BE2C (cell line): Measurements from ENCODE around the gene WDPCP.
A peak's percentile ranks its signal among the peaks of the same experiment; 100 is the strongest.
"Not testable (repeated sequence)": the region's sequence is repeated elsewhere in the genome, so short reads cannot be mapped to it uniquely, and the experiment has no call there.

Experiments
- DNase-seq: peaks from one replicate; pipeline ENCODE4 v3.0.0-alpha.2; 2020
- H3K27me3 ChIP-seq: fragments of 250-450 bp; sonication (Bioruptor Pico); 2 replicates; pipeline ENCODE4 v1.5.1; 2020; ENCODE audit warnings: mild to moderate bottlenecking
- H3K36me3 ChIP-seq: fragments of 250-450 bp; sonication (Bioruptor Pico); 2 replicates; pipeline ENCODE4 v1.5.1; 2020; ENCODE audit warnings: mild to moderate bottlenecking
- H3K4me1 ChIP-seq: fragments of 250-450 bp; sonication (Bioruptor Pico); 2 replicates; pipeline ENCODE4 v1.5.1; 2020
- H3K4me3 ChIP-seq: 2 replicates; pipeline ENCODE4 v1.5.1; 2011; ENCODE audit warnings: low read depth, low read length
- H3K9me3 ChIP-seq: fragments of 250-450 bp; sonication (Bioruptor Pico); 2 replicates; pipeline ENCODE4 v1.5.1; 2020
- TF ChIP-seq, protein P1 (sequence below): IDR thresholded peaks from 2 replicates; pipeline ENCODE4 v1.5.1; 2012; ENCODE audit warnings: mild to moderate bottlenecking, low read depth, low read length

WDPCP gene

DNA sequence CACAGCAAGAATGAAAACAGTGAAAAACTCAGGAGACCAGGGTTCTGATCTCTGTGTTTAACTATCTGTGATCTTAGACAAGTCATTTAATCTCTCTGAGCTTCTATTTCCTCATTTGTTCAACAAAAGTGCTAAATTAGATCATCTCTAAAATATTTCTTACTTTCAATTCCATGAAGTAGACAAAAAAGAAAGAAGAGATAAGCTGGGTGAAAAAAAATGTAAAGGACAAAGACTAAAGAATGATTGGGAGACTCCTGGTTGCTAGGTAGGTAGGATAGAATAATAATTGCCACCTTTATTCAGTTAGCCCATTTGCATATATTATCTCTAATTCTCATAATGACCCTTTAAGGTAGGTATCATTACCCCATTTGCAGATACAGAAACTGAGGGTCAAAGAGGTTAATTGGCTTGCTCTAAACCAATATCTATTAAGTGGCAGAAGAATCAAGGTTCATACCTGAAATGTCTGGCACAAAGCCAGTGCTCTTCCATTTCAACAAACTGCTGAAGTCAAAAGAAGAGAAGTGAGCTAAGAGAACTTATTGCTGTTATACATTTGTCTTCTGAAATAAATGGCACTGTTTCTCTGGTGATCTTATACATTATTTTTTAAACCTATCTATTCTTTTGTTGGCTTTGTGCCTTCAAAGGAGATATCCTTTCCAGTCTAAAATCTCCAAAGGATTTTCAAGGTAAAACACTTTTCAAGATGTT, 395.9 kb downstream of the WDPCP start:
- no peak for DNase-seq
- TF ChIP-seq, protein P1, sequence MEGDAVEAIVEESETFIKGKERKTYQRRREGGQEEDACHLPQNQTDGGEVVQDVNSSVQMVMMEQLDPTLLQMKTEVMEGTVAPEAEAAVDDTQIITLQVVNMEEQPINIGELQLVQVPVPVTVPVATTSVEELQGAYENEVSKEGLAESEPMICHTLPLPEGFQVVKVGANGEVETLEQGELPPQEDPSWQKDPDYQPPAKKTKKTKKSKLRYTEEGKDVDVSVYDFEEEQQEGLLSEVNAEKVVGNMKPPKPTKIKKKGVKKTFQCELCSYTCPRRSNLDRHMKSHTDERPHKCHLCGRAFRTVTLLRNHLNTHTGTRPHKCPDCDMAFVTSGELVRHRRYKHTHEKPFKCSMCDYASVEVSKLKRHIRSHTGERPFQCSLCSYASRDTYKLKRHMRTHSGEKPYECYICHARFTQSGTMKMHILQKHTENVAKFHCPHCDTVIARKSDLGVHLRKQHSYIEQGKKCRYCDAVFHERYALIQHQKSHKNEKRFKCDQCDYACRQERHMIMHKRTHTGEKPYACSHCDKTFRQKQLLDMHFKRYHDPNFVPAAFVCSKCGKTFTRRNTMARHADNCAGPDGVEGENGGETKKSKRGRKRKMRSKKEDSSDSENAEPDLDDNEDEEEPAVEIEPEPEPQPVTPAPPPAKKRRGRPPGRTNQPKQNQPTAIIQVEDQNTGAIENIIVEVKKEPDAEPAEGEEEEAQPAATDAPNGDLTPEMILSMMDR, result no peak

DNA sequence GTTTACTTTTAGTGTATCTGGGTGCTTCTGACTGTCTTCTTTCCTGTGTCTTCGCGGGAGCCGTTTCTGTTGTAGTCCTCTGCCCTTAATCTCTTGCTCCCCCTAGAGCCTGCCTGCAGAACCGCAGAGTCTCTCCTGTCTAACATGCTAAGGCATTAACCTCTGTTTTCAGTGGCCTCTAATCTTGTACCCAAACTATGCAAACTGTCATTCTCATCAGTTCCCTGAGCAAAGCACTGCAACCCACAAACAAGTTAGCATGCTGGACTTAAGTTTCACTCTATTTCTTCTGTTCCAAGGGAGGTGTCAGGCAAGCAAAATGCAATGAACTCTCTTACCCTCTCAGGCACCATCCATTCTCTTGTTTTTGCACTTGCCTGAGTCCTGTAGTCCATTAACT, 399.3 kb downstream of the WDPCP start:
- Histone ChIP-seq H3K27me3 (no peaks in the 10 kb centered on the region), H3K36me3 (no peaks in the 10 kb centered on the region), H3K4me1 (no peaks in the 10 kb centered on the region), H3K4me3 (no peak overlapping the region), H3K9me3 (no peaks in the 10 kb centered on the region)
- TF ChIP-seq, protein P1, result peak; percentile 81
- DNase-seq, result peak; percentile 43

More for the DNA sequence above, 395.9 kb downstream of the WDPCP start:
- H3K36me3 ChIP-seq, result no peaks in the 10 kb centered on the region
- H3K27me3 ChIP-seq, result no peaks in the 10 kb centered on the region
- H3K9me3 ChIP-seq, result no peaks in the 10 kb centered on the region
- H3K4me1 ChIP-seq, result no peaks in the 10 kb centered on the region
- no peak overlapping the region for H3K4me3 ChIP-seq

DNA sequence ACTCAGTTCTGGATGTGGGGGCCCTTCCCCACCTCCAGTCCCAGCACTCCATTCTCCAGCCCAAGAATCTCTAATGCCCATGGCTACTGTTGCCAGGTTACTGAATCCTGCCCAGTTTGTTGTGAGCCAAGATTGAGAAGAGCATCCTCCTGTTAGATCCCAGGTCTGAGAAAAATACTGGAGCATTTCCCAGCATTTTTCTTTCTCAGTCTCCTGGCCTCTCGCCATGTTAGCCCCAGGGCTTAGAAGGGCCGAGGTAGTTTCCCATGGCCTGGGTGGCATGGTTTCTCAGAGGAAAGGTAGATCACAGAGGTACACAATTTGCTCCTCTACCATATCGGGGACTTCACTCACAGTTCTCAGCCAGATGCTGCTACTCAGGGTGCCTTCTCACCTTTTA, 401.9 kb downstream of the WDPCP start:
- no peaks in the 10 kb centered on the region for H3K4me1 ChIP-seq
- H3K4me3 ChIP-seq, result no peak overlapping the region
- no peaks in the 10 kb centered on the region for H3K9me3 ChIP-seq
- TF ChIP-seq, protein P1, result no peak
- H3K36me3 ChIP-seq, result no peaks in the 10 kb centered on the region
- no peak for DNase-seq
- no peaks in the 10 kb centered on the region for H3K27me3 ChIP-seq

DNA sequence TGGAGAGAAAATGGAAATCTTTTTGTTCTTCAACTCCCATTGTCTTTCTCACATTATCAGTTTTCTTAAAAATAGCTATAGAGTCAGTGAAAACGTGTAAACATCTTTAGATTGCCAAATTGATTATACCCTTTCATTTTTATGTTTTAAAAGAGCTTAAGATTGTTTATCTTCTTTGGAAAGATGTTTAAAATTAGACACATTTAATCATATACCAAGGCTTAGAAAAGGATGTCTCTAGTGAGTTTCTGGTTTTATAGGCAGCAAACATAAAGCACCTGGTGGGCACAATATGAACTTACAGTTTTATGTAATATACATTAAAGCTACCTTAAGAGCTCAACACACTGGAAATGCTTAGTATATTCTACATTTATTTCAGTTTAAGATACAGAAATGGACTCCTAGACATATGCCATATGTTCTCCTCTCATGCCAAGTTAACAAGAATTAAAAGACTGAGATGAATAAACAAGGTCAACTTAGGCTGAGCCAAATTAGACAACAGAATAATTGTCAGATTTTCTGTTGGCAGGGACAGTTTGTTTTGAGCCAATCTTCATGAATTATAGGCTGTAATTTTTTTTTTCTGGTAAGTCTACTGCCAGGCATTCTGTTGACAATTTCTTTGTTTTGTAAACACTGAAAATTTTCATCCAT, 425.0 kb downstream of the WDPCP start:
- TF ChIP-seq, protein P1, result no peak

DNA sequence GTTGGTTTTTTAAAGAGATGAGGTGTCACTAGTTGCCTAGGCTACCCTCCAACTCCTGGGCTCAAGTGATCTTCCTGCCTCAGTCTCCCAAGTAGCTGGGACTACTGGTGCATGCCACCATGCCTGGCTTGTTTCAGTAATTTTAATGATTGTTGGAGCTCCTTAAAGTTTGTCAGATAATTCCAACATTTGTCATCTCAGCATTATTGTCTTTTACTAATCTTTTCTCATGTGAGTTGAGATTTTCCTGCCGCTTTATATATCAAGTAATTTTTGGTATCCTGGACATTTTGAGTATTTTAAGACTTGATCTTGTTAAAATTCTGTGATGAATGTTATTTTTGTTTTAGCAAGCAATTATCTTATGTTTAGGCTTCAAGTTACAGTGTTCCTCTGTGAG, 429.0 kb downstream of the WDPCP start:
- TF ChIP-seq, protein P1, result no peak
- H3K9me3 ChIP-seq, result no peaks in the 10 kb centered on the region
- no peaks in the 10 kb centered on the region for H3K36me3 ChIP-seq
- no peaks in the 10 kb centered on the region for H3K4me1 ChIP-seq
- DNase-seq, result no peak
- H3K27me3 ChIP-seq, result no peaks in the 10 kb centered on the region
- H3K4me3 ChIP-seq, result no peak overlapping the region

More for the DNA sequence above, 425.0 kb downstream of the WDPCP start:
- Histone ChIP-seq H3K4me1 (no peaks in the 10 kb centered on the region), H3K9me3 (no peaks in the 10 kb centered on the region), H3K27me3 (no peaks in the 10 kb centered on the region), H3K4me3 (no peak overlapping the region), H3K36me3 (no peaks in the 10 kb centered on the region)
- DNase-seq, result no peak

DNA sequence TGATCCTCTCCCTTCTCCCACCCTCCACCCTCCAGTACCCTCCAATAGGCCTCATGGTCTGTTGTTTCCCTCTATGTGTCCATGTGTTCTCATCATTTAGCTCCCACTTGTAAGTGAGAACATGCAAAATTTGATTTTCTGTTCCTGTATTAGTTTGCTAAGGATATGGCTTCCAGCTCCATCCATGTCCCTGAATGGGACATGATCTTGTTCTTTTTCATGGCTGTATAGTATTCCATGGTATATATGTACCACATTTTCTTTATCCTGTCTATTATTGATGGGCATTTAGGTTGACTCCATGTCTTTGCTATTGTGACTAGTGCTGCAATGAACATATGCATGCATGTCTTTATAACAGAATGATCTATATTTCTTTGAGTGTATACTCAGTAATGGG, 451.6 kb downstream of the WDPCP start:
- not testable (repeated sequence) for DNase-seq, H3K9me3 ChIP-seq, H3K4me1 ChIP-seq, H3K4me3 ChIP-seq, H3K27me3 ChIP-seq, H3K36me3 ChIP-seq
